Body of pancreas (tissue), 4 donors: ENCODE results near the gene GPR35.

ENCODE experiments used
- CTCF ChIP-seq, 7 experiments: fragments of 450-650 bp in 4 of 7; fragments of 200-600 bp in 3 of 7; sonication (generic) in 3 of 7; IDR thresholded peaks; one replicate each; pipeline ENCODE4 v1.5.1; 2016 to 2019; ENCODE audit warnings: antibody characterized with exemption in 7 of 7
- POLR2A ChIP-seq, 3 donors: fragments of 450-650 bp; IDR thresholded peaks; one replicate each; pipeline ENCODE4 v1.6.1; 2016; ENCODE audit warnings: antibody characterized with exemption in 3 of 3, mild to moderate bottlenecking in 2 of 3

- no peak for TF ChIP-seq CTCF (IDR thresholded peaks at IDR 0.05)
- TF ChIP-seq POLR2A (IDR thresholded peaks at IDR 0.05): no peak
Observed at GRCh38 chr2:240636563-240637115, 11.4 kb downstream of the GPR35 start.
